Panc1 (cell line): ENCODE measurements around the gene BIRC7. TPM values are rescaled to one million over a fixed set of nuclear protein-coding genes. Genes with fewer than 3 reads are reported as not detected.
A peak's percentile ranks its signal among the peaks of the same experiment; 100 is the strongest.

Experiments
- ATAC-seq: fragments of 200-7000 bp; cut with Tn5 transposase; 2 replicates; pipeline ENCODE4 v1.9.1; 2020; ENCODE audit warnings: mild to moderate bottlenecking, moderate library complexity
- Bru-seq: library from RNA; stranded (reverse); fragments of 400-500 nt; gene quantifications from one replicate; lab custom pipeline; 2021; lab: Mats Ljungman, UMichigan
- BruChase-seq, 2 experiments: library from RNA; stranded (reverse); fragments of 400-500 nt; gene quantifications; one replicate each; lab custom pipeline; 2021; lab: Mats Ljungman, UMichigan
- BruUV-seq: library from RNA; stranded (reverse); fragments of 400-500 nt; replicated peaks from 2 replicates; lab custom pipeline; 2021; lab: Mats Ljungman, UMichigan
- CTCF ChIA-PET: fragments of 300-600 bp; sonication (Branson Sonifier 250); formaldehyde crosslinking; loops from one replicate; lab custom pipeline; 2022; ENCODE audit warnings: antibody characterized with exemption; lab: Charles Lee
- POLR2A ChIA-PET: fragments of 300-600 bp; sonication (Branson Sonifier 250); formaldehyde crosslinking; loops from one replicate; lab custom pipeline; 2022; ENCODE audit warnings: antibody characterized with exemption; lab: Charles Lee
- DNase-seq: peaks from one replicate; pipeline ENCODE4 v3.0.0-alpha.2; 2010; ENCODE audit warnings: low read depth, low spot score
- H3K27ac ChIP-seq: 2 replicates; pipeline ENCODE4 v1.5.1; 2011; ENCODE audit warnings: mild to moderate bottlenecking, low read length, inconsistent platforms
- H3K27me3 ChIP-seq: fragments of 200-500 bp; sonication (Bioruptor generic); 2 replicates; pipeline ENCODE4 v1.6.0; 2014; ENCODE audit warnings: low read length, inconsistent platforms; ENCODE audit not compliant: control insufficient read depth, insufficient read depth
- H3K36me3 ChIP-seq: fragments of 200-500 bp; sonication (Bioruptor generic); 2 replicates; pipeline ENCODE4 v1.5.1; 2014; ENCODE audit warnings: inconsistent platforms, mild to moderate bottlenecking, low read length, moderate library complexity; ENCODE audit not compliant: control insufficient read depth, insufficient read depth
- H3K4me1 ChIP-seq: 2 replicates; pipeline ENCODE4 v1.5.1; 2011; ENCODE audit warnings: inconsistent platforms, mild to moderate bottlenecking, low read length, moderate library complexity; ENCODE audit not compliant: control insufficient read depth, insufficient read depth
- H3K4me3 ChIP-seq, 2 experiments: 2 replicates each; pipeline ENCODE4 v1.5.1; 2011 to 2012; ENCODE audit warnings: low read depth in 2 of 2, low read length in 2 of 2, mild to moderate bottlenecking in 2 of 2, inconsistent platforms in 1 of 2, moderate library complexity in 1 of 2
- H3K9me3 ChIP-seq: fragments of 200-500 bp; sonication (Bioruptor generic); 2 replicates; pipeline ENCODE4 v1.5.1; 2014; ENCODE audit warnings: low read depth, mild to moderate bottlenecking, inconsistent platforms, low read length, moderate library complexity; ENCODE audit not compliant: control insufficient read depth, insufficient read depth
- CTCF ChIP-seq: fragments of 450-650 bp; IDR thresholded peaks from 2 replicates; pipeline ENCODE4 v1.5.1; 2017; ENCODE audit warnings: mild to moderate bottlenecking
- POLR2AphosphoS5 ChIP-seq: IDR thresholded peaks from 2 replicates; pipeline ENCODE4 v1.6.1; 2012; ENCODE audit warnings: mild to moderate bottlenecking, low read depth, low read length, moderate library complexity
- SIN3A ChIP-seq: IDR thresholded peaks from 2 replicates; pipeline ENCODE4 v1.6.1; 2012; ENCODE audit warnings: low read depth, mild to moderate bottlenecking, low read length, moderate library complexity, borderline replicate concordance; ENCODE audit not compliant: insufficient read depth
- TCF7L2 ChIP-seq: IDR thresholded peaks from 2 replicates; pipeline ENCODE4 v1.6.1; 2011; ENCODE audit warnings: mild to moderate bottlenecking, low read depth, low read length, inconsistent platforms
- in situ Hi-C: cut with HindIII; loops from 2 replicates; pipeline ENCODE4 v1.10.0; 2016; ENCODE audit warnings: low sequenced_read_pairs, low pct_unique_long_range_greater_than_20kb
- intact Hi-C: fragments of 100-400 bp; cut with micrococcal nuclease; formaldehyde crosslinking; loops from one replicate; pipeline ENCODE4 v1.10.0; 2022; ENCODE audit not compliant: unreplicated experiment
- long read RNA-seq: library from polyadenylated mRNA; unstranded; transcript quantifications from one replicate; pipeline ENCODE4 v2.0.0, GENCODE V29; 2021; ENCODE audit not compliant: unreplicated experiment
- polyA plus RNA-seq: library from polyadenylated mRNA; unstranded; fragments of >200 nt; gene quantifications from one replicate; pipeline ENCODE4 v1.2.1, GENCODE V29; 2012; ENCODE audit warnings: missing spikeins; ENCODE audit not compliant: insufficient read length
- total RNA-seq: library from RNA; stranded (reverse); gene quantifications from one replicate; pipeline ENCODE4 v1.2.1, GENCODE V29; 2021; ENCODE audit not compliant: unreplicated experiment
- TF ChIP-seq, protein P1 (sequence below), 2 experiments: IDR thresholded peaks; 2 replicates each; pipeline ENCODE4 v1.6.1; 2011 to 2012; ENCODE audit warnings: low read depth in 2 of 2, control low read depth in 1 of 2, low read length in 1 of 2, mild to moderate bottlenecking in 1 of 2, moderate library complexity in 1 of 2; ENCODE audit not compliant: insufficient read depth in 1 of 2

BIRC7 gene, protein sequence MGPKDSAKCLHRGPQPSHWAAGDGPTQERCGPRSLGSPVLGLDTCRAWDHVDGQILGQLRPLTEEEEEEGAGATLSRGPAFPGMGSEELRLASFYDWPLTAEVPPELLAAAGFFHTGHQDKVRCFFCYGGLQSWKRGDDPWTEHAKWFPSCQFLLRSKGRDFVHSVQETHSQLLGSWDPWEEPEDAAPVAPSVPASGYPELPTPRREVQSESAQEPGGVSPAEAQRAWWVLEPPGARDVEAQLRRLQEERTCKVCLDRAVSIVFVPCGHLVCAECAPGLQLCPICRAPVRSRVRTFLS
- 9.0 TPM for total RNA-seq
- polyA plus RNA-seq, result 3.9 TPM
- Bru-seq, nascent RNA, result percentile 34 among the genes with signal in this experiment
- percentile 36 among the genes with signal in this experiment for BruChase-seq, experiment 1, labeled RNA remaining after a 2-hour chase
- percentile 39 among the genes with signal in this experiment for BruChase-seq, experiment 2, labeled RNA remaining after a 6-hour chase
- long read RNA-seq, partial matches to known transcripts, result 1 of 6 reads
- long read RNA-seq, other reads (novel, unspliced or antisense), result 1 of 6 reads

DNA sequence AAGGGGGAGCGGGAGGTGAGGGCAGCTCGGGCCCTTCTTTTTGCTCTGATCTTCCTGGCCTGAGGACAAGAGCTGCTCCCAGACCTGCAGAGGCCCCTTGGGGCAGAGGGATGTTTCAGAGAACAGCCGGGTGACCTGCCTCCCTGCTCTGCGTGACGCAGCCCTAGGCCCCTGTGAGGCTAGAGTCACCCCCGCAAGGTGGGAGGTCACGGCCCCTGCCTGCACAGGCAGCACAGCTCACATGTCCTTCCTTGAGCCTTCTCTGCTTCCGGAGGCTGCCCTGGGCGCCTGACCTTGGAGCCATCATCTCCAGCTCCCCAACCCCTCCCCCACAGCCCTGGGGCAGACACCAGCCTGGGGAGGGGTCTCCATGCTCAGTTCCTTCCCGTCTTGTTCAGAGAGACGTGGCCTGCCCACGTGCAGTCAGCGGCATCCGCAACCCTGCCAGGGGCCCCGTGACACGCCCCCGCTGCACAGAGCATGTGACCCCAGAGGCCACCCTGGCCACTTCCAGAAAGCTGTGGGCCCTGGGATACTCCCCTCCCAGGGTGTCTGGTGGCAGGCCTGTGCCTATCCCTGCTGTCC, at the start of gene BIRC7:
Gene BIRC7, plus strand, starts transcription at position 507 of the 585 bp plus-strand sequence. CDS start 192 bp downstream, outside the sequence.
- Histone ChIP-seq H3K27me3 (no peaks in the 10 kb centered on the region), H3K4me3 (peak within 1 kb of the TSS in 1 of 2 experiments; percentile 6; a peak in 1 of 4 replicates), H3K27ac (peak within 1 kb of the TSS; percentile 75), H3K4me1 (peaks cover 72% of the 10 kb centered on the region), H3K36me3 (no peaks in the 10 kb centered on the region), H3K9me3 (no peaks in the 10 kb centered on the region)
- no TSS peak for BruUV-seq
- intact Hi-C loops, result no loop called here
- no peak for DNase-seq
- CTCF ChIA-PET, result interaction anchor here (1.2 to 3.6 kb wide), 5 partner anchors 8 to 18 kb away, joined by 3 to 52 read pairs (median 4); no protein-coding TSS in a partner anchor
- ATAC-seq, result no peak
- TF ChIP-seq, protein P1, sequence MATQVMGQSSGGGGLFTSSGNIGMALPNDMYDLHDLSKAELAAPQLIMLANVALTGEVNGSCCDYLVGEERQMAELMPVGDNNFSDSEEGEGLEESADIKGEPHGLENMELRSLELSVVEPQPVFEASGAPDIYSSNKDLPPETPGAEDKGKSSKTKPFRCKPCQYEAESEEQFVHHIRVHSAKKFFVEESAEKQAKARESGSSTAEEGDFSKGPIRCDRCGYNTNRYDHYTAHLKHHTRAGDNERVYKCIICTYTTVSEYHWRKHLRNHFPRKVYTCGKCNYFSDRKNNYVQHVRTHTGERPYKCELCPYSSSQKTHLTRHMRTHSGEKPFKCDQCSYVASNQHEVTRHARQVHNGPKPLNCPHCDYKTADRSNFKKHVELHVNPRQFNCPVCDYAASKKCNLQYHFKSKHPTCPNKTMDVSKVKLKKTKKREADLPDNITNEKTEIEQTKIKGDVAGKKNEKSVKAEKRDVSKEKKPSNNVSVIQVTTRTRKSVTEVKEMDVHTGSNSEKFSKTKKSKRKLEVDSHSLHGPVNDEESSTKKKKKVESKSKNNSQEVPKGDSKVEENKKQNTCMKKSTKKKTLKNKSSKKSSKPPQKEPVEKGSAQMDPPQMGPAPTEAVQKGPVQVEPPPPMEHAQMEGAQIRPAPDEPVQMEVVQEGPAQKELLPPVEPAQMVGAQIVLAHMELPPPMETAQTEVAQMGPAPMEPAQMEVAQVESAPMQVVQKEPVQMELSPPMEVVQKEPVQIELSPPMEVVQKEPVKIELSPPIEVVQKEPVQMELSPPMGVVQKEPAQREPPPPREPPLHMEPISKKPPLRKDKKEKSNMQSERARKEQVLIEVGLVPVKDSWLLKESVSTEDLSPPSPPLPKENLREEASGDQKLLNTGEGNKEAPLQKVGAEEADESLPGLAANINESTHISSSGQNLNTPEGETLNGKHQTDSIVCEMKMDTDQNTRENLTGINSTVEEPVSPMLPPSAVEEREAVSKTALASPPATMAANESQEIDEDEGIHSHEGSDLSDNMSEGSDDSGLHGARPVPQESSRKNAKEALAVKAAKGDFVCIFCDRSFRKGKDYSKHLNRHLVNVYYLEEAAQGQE (IDR thresholded peaks at IDR 0.05; ENCODE audit: insufficient read depth in 1 of 2, low read depth in 2 of 2, low read length in 1 of 2), result no peak
- TF ChIP-seq CTCF, result no peak
- no peak for TF ChIP-seq TCF7L2
- no peak for TF ChIP-seq POLR2AphosphoS5
- TF ChIP-seq SIN3A, result no peak
- in situ Hi-C loops, result no loop called here
- POLR2A ChIA-PET, result interaction anchor here (0.7 kb wide), 1 partner anchor 11 kb away, joined by 3 read pairs; no protein-coding TSS in a partner anchor

GRCh38 chr20:63186084-63186483, 49.6 kb upstream of the BIRC7 start:
- CTCF ChIA-PET, result no interaction called here
- H3K9me3 ChIP-seq, result no peaks in the 10 kb centered on the region
- in situ Hi-C loops, result no loop called here
- POLR2A ChIA-PET, result no interaction called here
- H3K4me1 ChIP-seq, result no peaks in the 10 kb centered on the region
- no peaks in the 10 kb centered on the region for H3K27me3 ChIP-seq
- H3K27ac ChIP-seq, result no peak overlapping the region
- DNase-seq, result no peak
- H3K4me3 ChIP-seq, result no peak overlapping the region
- no peak for TF ChIP-seq CTCF
- no peak for TF ChIP-seq POLR2AphosphoS5
- TF ChIP-seq TCF7L2, result no peak
- no peak for TF ChIP-seq SIN3A
- TF ChIP-seq, protein P1 (IDR thresholded peaks at IDR 0.05; ENCODE audit: insufficient read depth in 1 of 2, low read depth in 2 of 2, low read length in 1 of 2), result no peak
- no TSS peak for BruUV-seq
- intact Hi-C loops, result no loop called here
- ATAC-seq, result no peak
- no peaks in the 10 kb centered on the region for H3K36me3 ChIP-seq
